ENCODE measurements around the gene FADS2. TPM values are rescaled to one million over a fixed set of nuclear protein-coding genes. Genes with fewer than 3 reads are reported as not detected.

Gene FADS2
- total and polyA plus RNA-seq, 2 experiments from 2014 or later = 124 to 392 TPM

DNA sequence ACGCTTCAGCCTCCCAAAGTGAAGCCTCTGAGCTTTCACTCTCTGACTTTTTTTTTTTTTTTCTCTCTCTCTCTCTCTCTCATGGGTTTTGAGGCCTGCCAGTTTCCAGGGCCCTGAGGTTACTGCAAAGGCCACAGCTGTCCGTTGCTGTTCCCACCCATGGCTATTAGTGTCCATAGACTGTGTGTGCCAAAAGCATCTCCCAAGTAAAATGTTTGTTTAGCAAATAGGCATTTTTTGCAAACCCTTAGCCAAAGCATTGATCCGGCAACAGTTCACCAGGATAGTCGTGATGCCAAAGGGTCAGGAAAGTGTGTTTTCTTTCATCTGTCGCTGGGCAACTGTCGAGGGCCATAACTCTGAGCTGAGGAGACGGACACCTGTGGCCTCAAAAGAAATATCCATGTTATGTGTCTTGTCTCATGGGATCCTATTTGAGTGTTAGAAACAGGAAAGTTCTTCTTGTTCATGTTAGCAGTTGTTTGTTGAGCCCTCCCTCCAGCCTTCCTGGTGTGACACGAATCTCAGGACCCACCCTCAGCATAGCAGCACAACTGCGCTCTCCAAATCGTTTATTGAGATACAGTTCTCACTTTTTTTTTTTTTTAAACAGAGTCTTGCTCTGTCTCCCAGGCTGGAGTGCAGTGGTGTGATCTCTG, 18.4 kb downstream of the FADS2 start (continued):
- TF ChIP-seq, protein P1, sequence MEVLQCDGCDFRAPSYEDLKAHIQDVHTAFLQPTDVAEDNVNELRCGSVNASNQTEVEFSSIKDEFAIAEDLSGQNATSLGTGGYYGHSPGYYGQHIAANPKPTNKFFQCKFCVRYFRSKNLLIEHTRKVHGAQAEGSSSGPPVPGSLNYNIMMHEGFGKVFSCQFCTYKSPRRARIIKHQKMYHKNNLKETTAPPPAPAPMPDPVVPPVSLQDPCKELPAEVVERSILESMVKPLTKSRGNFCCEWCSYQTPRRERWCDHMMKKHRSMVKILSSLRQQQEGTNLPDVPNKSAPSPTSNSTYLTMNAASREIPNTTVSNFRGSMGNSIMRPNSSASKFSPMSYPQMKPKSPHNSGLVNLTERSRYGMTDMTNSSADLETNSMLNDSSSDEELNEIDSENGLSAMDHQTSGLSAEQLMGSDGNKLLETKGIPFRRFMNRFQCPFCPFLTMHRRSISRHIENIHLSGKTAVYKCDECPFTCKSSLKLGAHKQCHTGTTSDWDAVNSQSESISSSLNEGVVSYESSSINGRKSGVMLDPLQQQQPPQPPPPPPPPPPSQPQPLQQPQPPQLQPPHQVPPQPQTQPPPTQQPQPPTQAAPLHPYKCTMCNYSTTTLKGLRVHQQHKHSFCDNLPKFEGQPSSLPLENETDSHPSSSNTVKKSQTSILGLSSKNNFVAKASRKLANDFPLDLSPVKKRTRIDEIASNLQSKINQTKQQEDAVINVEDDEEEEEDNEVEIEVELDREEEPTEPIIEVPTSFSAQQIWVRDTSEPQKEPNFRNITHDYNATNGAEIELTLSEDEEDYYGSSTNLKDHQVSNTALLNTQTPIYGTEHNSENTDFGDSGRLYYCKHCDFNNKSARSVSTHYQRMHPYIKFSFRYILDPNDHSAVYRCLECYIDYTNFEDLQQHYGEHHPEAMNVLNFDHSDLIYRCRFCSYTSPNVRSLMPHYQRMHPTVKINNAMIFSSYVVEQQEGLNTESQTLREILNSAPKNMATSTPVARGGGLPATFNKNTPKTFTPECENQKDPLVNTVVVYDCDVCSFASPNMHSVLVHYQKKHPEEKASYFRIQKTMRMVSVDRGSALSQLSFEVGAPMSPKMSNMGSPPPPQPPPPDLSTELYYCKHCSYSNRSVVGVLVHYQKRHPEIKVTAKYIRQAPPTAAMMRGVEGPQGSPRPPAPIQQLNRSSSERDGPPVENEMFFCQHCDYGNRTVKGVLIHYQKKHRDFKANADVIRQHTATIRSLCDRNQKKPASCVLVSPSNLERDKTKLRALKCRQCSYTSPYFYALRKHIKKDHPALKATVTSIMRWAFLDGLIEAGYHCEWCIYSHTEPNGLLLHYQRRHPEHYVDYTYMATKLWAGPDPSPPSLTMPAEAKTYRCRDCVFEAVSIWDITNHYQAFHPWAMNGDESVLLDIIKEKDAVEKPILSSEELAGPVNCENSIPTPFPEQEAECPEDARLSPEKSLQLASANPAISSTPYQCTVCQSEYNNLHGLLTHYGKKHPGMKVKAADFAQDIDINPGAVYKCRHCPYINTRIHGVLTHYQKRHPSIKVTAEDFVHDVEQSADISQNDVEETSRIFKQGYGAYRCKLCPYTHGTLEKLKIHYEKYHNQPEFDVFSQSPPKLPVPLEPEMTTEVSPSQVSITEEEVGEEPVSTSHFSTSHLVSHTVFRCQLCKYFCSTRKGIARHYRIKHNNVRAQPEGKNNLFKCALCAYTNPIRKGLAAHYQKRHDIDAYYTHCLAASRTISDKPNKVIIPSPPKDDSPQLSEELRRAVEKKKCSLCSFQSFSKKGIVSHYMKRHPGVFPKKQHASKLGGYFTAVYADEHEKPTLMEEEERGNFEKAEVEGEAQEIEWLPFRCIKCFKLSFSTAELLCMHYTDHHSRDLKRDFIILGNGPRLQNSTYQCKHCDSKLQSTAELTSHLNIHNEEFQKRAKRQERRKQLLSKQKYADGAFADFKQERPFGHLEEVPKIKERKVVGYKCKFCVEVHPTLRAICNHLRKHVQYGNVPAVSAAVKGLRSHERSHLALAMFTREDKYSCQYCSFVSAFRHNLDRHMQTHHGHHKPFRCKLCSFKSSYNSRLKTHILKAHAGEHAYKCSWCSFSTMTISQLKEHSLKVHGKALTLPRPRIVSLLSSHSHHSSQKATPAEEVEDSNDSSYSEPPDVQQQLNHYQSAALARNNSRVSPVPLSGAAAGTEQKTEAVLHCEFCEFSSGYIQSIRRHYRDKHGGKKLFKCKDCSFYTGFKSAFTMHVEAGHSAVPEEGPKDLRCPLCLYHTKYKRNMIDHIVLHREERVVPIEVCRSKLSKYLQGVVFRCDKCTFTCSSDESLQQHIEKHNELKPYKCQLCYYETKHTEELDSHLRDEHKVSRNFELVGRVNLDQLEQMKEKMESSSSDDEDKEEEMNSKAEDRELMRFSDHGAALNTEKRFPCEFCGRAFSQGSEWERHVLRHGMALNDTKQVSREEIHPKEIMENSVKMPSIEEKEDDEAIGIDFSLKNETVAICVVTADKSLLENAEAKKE (CRISPR knock-in tag; IDR thresholded peaks at IDR 0.05) = no peak
- TF ChIP-seq EZH2 (IDR thresholded peaks at IDR 0.05; ENCODE audit: low read depth, unreplicated experiment) = no peak
- no peak for TF ChIP-seq CREB1 (CRISPR knock-in tag; IDR thresholded peaks at IDR 0.05; ENCODE audit: low read depth)
- TF ChIP-seq NANOG (IDR thresholded peaks at IDR 0.05; ENCODE audit: borderline replicate concordance) = no peak

DNA sequence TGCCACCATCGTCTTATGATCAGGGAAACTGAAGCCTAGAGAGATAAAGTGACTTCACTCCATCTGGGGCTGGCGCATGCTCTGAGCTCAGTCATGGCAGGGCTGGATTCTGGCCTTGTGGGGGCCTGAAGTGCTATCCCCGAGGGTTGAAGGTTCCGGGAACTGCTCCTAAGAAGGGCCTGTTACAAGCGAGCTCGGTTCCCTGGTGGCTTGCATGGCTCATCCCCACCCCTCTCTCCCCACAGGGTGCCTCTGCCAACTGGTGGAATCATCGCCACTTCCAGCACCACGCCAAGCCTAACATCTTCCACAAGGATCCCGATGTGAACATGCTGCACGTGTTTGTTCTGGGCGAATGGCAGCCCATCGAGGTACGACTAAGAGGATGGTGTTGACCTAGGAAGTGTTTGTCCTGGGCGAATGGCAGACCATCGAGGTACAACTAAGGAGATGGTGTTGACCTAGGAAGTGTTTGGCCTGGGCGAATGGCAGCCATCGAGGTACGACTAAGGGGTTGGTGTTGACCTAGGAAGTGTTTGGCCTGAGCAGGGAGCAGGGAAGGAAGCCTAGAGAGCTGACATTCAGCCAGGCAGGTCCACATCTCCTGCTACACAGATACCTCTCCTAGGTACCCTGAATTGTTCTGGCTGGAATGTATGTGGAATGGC, 19.9 kb downstream of the FADS2 start:
- peaks cover 19% of the 10 kb centered on the region for H3K79me2 ChIP-seq (replicated peaks; ENCODE audit: insufficient read depth)
- H4K20me1 ChIP-seq (replicated peaks; ENCODE audit: insufficient read depth) = peaks cover 26% of the 10 kb centered on the region
- H3K27ac ChIP-seq (ENCODE audit: low read depth) = no peak overlapping the region
- H3K27me3 Mint-ChIP-seq (ENCODE audit: insufficient read depth, low read depth, poor library complexity) = peaks cover 11% of the 10 kb centered on the region
- H3K4me3 ChIP-seq = no peak overlapping the region
- H3K36me3 ChIP-seq (ENCODE audit: insufficient read depth) = peaks cover 72% of the 10 kb centered on the region
- H3K4me1 Mint-ChIP-seq = peaks cover 2% of the 10 kb centered on the region; the same call in 2 of the 3 replicates
- H3K4me1 ChIP-seq (ENCODE audit: insufficient read depth) = no peaks in the 10 kb centered on the region
- no peak for ATAC-seq
- peaks cover 96% of the 10 kb centered on the region for H3K36me3 Mint-ChIP-seq (ENCODE audit: low read depth)
- no peak for DNase-seq (ENCODE audit: low spot score)
- no peaks in the 10 kb centered on the region for H3K27me3 ChIP-seq (ENCODE audit: insufficient read depth)
- no peak overlapping the region for H2AFZ ChIP-seq
- no peaks in the 10 kb centered on the region for H3K9me3 Mint-ChIP-seq
- peak overlapping the region; percentile 12; the same call in 1 of the 2 replicates for H3K27ac Mint-ChIP-seq
- no peaks in the 10 kb centered on the region for H3K9me2 ChIP-seq (ENCODE audit: insufficient read depth)
- no peak overlapping the region for H3K4me3 Mint-ChIP-seq
- H3F3A ChIP-seq (replicated peaks; ENCODE audit: low read depth) = peaks cover 23% of the 10 kb centered on the region; the same call in 1 of the 2 replicates
- H3K4me2 ChIP-seq = no peak overlapping the region
- no peak for TF ChIP-seq STAT1 (IDR thresholded peaks at IDR 0.05; ENCODE audit: unreplicated experiment)
- TF ChIP-seq, protein P2, sequence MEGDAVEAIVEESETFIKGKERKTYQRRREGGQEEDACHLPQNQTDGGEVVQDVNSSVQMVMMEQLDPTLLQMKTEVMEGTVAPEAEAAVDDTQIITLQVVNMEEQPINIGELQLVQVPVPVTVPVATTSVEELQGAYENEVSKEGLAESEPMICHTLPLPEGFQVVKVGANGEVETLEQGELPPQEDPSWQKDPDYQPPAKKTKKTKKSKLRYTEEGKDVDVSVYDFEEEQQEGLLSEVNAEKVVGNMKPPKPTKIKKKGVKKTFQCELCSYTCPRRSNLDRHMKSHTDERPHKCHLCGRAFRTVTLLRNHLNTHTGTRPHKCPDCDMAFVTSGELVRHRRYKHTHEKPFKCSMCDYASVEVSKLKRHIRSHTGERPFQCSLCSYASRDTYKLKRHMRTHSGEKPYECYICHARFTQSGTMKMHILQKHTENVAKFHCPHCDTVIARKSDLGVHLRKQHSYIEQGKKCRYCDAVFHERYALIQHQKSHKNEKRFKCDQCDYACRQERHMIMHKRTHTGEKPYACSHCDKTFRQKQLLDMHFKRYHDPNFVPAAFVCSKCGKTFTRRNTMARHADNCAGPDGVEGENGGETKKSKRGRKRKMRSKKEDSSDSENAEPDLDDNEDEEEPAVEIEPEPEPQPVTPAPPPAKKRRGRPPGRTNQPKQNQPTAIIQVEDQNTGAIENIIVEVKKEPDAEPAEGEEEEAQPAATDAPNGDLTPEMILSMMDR (conservative IDR thresholded peaks at IDR 0.05; ENCODE audit: low read depth in 2 of 2) = no peak
- no peak for TF ChIP-seq JUNB (IDR thresholded peaks at IDR 0.05; ENCODE audit: unreplicated experiment)
- no peak for TF ChIP-seq ZNF331 (CRISPR knock-in tag; IDR thresholded peaks at IDR 0.05; ENCODE audit: low read depth)
- no peak for TF ChIP-seq CREB1 (CRISPR knock-in tag; IDR thresholded peaks at IDR 0.05; ENCODE audit: low read depth)
- no peak for TF ChIP-seq ZNF114 (CRISPR knock-in tag; IDR thresholded peaks at IDR 0.05)
- TF ChIP-seq POLR2AphosphoS5 (IDR thresholded peaks at IDR 0.05; ENCODE audit: low read depth) = no peak
- TF ChIP-seq NANOG (IDR thresholded peaks at IDR 0.05; ENCODE audit: borderline replicate concordance) = no peak
- TF ChIP-seq EZH2phosphoT487 (IDR thresholded peaks at IDR 0.05; ENCODE audit: unreplicated experiment) = no peak
- TF ChIP-seq, protein P3, sequence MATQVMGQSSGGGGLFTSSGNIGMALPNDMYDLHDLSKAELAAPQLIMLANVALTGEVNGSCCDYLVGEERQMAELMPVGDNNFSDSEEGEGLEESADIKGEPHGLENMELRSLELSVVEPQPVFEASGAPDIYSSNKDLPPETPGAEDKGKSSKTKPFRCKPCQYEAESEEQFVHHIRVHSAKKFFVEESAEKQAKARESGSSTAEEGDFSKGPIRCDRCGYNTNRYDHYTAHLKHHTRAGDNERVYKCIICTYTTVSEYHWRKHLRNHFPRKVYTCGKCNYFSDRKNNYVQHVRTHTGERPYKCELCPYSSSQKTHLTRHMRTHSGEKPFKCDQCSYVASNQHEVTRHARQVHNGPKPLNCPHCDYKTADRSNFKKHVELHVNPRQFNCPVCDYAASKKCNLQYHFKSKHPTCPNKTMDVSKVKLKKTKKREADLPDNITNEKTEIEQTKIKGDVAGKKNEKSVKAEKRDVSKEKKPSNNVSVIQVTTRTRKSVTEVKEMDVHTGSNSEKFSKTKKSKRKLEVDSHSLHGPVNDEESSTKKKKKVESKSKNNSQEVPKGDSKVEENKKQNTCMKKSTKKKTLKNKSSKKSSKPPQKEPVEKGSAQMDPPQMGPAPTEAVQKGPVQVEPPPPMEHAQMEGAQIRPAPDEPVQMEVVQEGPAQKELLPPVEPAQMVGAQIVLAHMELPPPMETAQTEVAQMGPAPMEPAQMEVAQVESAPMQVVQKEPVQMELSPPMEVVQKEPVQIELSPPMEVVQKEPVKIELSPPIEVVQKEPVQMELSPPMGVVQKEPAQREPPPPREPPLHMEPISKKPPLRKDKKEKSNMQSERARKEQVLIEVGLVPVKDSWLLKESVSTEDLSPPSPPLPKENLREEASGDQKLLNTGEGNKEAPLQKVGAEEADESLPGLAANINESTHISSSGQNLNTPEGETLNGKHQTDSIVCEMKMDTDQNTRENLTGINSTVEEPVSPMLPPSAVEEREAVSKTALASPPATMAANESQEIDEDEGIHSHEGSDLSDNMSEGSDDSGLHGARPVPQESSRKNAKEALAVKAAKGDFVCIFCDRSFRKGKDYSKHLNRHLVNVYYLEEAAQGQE (IDR thresholded peaks at IDR 0.05; ENCODE audit: unreplicated experiment) = no peak
- no peak for TF ChIP-seq EZH2 (IDR thresholded peaks at IDR 0.05; ENCODE audit: low read depth, unreplicated experiment)
